ENCODE results near the gene HMOX2.

The HMOX2 gene

DNA sequence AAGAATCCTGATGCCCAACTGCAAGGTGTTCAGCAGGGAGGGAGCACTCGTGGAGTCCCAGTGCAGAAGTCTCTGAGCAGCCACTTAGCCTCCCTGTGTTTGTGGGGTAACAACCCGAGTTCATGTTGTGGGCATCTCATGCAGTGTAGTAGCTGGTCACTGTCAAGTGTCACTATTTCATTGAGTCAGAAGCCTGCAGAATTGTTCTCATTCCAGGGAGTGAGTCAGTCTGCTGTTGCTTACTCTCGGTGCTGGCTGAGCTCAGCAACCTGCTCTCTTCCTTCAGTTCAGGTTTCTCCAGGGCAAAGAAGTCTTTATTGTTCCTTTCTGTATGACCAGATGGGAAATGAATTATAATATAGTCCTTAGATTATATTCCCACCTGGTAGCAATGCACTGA is 24.1 kb downstream of the HMOX2 start:
- no peak for DNase-seq (ENCODE audit: low read depth in 1 of 2, low spot score in 1 of 2)

DNA sequence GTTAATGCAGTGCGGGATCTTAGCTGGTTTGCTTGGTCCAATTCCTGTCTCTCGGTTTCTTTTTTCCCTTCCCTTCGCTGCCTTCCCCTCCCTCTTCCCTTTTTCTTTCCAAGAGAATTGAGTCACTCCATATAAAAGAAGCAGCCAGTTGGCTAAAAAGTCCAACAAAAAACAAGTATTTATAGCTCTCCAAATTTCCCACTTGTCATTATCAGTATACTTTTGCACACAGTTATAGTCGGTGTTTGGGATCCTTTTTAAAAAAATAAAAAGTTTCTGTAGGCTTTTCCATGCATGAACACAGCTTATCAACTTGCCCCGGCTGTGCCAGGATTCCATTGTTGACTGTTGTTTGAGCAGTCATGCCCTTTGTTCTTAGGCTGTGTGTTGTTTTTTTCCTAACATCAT is 24.9 kb downstream of the HMOX2 start:
- DNase-seq (ENCODE audit: low read depth in 1 of 2, low spot score in 1 of 2), result no peak

DNA sequence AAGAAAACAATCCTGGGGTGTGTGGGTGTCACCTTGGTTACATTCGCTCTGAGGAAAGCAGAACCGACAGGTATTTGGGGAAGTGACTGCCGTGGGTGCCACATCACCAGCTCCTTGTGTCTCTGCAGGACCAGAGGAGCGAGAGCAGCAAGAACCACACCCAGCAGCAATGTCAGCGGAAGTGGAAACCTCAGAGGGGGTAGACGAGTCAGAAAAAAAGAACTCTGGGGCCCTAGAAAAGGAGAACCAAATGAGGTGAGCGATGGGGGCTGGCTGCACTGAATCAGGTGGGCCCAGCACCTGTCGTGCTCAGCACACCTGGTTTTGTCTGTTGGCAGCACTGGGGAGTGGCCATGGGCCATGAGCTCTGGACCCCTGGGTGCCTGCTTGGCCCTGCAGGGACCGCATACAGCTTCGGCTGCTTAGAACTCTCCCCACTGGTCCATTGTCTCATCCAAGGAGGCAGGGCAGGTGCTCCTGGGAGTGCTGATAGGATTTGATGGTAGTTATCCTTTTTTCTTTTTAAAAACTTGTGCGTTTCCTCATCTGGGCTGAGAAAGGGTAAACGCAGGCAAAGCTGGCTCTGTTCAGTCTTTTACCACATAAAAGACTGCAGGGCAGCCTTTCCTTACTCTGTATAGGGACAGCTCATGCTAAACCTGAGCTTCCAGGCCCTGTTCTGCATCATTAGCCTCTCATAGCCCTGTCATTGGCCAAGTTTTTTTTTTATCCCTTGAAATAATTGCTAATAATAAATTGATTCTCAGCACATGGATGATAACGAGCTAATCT is 29.4 kb downstream of the HMOX2 start:
- peak; percentile 49 to 53 for DNase-seq (ENCODE audit: low read depth in 1 of 2, low spot score in 1 of 2)

DNA sequence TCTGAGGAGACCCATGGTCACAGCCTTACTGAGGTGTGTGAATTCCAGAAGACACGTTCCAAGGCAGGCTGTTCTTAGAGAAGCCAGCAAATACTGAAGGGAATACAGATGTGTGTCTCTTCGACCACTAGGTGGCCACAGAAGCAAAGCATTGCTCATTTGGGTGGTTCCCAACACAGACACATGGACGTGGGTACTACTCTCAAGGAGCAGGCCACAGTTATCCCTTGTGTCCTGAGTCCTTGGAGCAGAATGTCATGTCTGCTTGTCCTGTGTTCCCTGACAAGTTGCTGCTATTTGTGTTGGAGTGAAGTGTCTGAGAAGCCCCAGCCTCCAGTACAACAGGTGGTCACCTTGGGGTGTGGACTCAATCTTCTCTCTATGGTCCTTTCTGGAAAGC is 30.3 kb downstream of the HMOX2 start:
- DNase-seq (ENCODE audit: low read depth in 1 of 2, low spot score in 1 of 2), result peak in 1 of 2 donors; percentile 27

DNA sequence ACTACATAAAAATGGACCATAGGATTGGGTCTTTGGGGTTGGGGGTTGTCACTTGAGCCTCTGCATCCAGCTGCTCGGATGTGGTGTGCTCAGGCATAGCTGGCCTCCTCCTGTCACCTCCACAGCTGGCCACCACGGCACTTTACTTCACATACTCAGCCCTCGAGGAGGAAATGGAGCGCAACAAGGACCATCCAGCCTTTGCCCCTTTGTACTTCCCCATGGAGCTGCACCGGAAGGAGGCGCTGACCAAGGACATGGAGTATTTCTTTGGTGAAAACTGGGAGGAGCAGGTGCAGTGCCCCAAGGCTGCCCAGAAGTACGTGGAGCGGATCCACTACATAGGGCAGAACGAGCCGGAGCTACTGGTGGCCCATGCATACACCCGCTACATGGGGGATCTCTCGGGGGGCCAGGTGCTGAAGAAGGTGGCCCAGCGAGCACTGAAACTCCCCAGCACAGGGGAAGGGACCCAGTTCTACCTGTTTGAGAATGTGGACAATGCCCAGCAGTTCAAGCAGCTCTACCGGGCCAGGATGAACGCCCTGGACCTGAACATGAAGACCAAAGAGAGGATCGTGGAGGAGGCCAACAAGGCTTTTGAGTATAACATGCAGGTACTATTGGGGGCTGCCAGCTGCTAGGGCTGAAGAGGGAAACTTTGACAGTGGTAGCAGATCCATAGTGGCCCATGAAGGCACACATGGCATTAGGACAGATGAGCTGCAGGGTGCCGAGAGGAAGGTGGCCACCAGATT is 31.6 kb downstream of the HMOX2 start:
- no peak for DNase-seq (ENCODE audit: low read depth in 1 of 2, low spot score in 1 of 2)

DNA sequence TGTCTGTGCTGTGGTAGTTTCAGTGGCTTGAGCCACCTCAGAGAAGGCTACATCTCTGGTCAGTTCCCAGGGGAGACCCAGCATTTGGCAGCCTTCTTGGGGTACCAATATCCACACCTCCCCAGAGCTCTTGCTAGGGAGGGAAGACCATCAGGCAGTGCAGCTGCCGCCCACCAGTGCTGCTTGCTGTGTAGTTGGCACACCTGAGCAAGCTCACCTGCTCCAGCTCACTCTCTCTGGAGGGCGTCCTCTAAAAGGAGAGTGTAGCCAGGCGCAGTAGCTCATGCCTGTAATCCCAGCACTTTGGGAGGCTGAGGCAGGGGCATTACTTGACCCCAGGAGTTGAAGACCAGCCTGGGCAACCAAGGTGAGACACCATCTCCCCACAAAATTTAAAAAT is 32.6 kb downstream of the HMOX2 start:
- no peak for DNase-seq (ENCODE audit: low read depth in 1 of 2, low spot score in 1 of 2)

DNA sequence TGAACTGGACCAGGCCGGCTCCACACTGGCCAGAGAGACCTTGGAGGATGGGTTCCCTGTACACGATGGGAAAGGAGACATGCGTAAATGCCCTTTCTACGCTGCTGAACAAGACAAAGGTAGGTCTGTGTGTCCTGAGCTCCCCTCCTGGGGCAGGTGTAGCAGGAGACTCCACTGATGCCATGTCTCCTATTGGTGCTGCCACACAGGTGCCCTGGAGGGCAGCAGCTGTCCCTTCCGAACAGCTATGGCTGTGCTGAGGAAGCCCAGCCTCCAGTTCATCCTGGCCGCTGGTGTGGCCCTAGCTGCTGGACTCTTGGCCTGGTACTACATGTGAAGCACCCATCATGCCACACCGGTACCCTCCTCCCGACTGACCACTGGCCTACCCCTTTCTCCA is 33.2 kb downstream of the HMOX2 start:
- DNase-seq (ENCODE audit: low read depth in 1 of 2, low spot score in 1 of 2), result no peak

DNA sequence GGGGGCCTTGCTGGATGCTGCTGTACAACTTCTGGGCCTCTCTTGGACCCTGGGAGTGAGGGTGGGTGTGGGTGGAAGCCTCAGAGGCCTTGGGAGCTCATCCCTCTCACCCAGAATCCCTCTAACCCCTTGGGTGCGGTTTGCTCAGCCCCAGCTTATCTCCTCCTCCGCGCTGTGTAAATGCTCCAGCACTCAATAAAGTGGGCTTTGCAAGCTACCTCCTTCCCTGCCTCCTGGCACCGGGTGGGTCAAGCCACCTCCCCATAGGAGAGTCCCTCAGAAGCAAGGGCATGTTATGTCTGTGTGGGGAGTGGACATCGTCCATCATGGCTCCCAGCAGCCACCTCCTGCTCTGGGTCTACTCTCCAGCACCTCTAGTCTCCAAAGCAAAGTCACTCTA is 33.9 kb downstream of the HMOX2 start:
- no peak for DNase-seq (ENCODE audit: low read depth in 1 of 2, low spot score in 1 of 2)

DNA sequence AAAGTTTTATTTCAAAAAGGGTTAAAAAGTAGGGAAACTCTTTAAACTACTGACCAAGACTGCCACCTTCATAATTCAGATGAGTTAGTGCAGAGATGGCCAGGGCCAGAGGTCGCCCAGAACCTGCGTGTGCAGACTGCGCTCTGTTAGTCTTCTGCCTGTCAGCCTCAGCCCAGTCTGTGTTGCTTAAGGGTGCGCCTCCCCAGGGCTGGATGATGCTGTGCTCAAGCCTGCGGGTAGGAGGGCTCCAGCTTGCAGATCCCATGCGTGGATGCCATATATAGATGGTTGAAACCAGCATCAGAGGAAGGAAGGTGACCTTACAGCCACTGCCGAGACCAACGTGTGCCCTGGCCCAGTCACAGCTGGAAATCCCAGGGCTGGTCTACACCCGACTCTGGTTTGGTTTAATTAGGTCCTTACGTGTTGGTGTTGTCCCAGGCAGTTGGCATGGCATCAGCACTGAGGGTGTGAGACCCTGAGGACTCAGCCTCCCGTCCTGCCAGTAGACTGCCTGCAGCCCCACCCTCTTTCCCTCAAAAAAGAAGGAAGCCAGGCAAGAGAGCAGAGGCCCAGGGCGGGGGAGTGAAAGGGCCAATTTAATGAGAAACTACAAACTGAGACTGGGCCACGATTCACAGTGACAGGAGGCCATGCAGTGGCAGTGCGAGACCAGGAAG is 34.7 kb downstream of the HMOX2 start:
- DNase-seq (ENCODE audit: low read depth in 1 of 2, low spot score in 1 of 2), result no peak

DNA sequence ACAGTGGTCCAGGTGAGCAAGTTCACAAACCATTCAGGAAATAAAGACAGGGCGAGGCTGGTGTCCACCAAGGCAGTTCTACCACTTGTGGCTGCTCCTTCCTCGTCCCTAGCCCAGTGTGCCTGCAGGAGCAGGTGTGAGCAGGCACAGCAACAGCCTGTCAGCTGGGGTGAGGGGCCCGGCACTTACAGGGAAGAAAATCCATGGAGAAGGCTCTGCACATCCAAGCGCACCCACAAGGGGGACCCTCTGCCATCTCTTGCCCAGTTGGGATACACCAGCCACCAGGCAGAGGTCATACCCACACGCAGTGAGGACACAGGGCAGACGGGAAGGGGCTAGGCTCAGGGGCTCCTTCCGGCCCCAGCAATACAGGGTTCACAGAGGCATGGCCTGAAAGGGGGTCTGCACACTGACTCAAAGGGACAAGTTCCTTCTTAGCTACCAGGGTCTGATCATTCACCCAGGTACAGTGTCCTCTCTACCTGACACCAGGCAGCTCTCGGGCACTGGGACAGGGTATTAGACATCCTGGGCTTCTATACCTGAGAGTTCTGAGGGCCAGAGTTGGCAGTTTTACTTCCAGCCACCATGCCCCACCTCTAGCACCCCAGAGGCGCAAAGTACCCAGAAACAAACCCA is 35.4 kb downstream of the HMOX2 start:
- no peak for DNase-seq (ENCODE audit: low read depth in 1 of 2, low spot score in 1 of 2)

DNA sequence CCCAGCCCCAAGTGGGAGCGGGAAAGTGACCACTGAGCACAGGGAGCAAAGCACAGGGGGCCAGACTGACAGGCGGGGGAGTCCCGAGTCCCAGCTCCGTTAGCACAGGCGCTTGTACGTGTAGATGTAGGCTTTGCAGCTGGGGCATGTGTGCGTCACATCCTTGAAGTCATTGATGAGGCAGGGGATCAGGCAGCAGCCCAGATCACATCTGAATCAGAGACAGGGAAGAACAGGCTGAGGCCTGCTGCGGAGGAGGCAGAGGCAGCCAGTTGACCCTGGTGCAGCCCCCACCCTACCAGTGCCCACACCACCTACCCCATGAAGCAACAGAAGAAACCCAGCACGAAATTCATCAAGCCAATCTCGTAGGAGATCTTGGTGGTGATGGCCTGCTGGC is 36.3 kb downstream of the HMOX2 start:
- DNase-seq (ENCODE audit: low read depth in 1 of 2, low spot score in 1 of 2), result no peak

DNA sequence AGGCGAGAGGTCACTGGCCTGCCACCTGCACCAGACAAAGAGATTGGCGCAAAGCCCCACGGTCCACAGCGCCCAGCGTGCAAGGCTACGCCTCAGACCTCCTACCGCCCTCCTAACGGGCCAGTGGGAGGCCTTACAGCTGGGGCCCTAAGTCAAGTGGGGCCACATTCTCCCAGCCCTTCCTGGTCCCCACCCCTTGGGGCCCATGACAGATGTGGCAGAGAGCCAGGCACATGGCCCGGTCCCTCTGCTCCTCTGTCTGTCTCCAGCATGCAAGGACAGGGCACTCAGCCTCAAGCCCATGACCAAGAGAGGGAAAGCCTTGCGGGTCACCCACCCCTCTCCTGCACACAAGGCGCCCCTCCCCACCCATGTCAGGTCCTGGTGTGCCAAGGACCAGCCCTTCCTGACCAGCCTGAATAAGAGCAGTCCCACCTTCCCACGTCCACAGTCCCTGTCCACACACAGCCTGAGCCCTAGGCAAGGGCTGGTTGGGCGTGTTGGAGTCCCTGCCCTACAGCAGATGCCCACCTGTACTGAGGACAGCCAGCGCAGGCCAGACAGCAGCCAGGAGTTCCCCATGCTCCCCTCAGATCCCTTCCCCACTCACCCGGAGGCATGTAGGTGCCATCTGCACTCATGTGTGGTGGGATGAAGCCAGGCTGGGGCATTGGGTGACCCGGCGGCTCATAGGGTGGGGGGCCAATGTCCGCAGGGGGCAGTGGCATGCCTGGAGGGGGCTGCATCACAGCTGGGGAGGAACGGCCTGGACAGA is 37.1 kb downstream of the HMOX2 start:
- DNase-seq (ENCODE audit: low read depth in 1 of 2, low spot score in 1 of 2), result no peak

DNA sequence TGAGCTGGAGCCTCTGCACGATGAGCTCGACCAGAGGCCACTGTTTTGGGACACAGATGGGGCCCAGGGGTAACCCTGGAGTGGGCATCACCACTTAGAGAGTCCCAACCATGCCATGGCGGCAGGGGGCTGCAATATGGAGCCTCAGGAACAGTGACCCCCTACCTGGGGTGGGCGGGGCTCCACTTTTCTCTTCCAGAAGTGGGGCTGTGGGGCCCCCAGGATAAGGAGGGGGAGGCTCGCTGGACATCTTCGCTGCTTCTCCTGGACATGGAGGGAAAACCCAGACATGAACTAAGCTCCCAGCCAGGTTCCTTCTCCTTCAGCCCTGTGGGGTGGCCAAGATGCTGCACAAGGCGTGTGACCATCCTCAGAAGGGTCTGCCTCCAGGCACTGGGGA is 37.7 kb downstream of the HMOX2 start:
- DNase-seq (ENCODE audit: low read depth in 1 of 2, low spot score in 1 of 2), result no peak

DNA sequence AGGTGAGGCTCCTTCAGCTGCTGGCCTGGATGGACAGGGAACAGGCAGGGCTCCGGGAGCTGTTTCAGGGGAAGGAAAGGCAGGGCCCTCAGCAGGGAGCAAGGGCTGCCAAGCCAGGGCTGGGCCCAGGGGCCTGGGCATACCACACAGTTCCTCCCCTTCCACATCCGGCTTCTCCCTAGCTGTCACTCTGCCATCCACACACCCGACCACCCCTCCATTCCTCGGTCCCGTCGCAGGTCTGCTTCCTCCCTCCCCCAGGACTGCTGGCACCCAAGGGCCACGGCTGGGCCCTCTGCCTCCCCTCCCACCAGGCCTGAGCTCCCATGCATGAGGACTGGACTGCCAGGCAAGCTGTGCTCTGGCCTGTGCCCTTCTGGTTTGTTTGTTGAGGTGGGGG is 38.4 kb downstream of the HMOX2 start:
- DNase-seq (ENCODE audit: low read depth in 1 of 2, low spot score in 1 of 2), result no peak

DNA sequence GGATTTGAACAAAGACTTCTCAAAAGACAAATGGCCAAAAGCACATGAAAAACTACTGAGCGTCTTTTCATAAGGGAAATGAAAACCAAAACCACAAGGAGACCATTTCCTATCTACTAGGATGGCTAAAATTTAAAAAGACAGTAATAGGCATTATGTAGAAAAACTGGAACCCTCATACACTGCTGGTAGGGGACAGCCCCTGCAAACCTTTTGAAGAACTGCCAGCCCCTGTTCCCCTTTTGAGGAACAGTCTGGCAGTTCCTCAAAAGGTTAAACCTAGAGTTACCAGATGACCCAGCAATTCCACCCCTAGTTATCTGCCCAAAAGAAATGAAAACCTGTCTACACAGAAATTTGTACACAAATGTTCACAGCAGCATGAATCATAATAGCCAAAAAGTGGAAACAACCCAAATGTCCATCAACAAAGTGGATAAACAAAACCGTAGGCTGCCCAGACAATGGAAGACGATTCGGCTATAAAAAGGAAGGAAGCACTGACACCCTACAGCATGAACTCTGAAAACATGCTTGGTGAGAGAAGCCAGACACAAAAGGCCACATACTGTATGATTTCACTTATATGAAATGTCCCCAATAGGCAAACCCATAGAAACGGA is 39.5 kb downstream of the HMOX2 start:
- DNase-seq (ENCODE audit: low read depth in 1 of 2, low spot score in 1 of 2), result no peak

DNA sequence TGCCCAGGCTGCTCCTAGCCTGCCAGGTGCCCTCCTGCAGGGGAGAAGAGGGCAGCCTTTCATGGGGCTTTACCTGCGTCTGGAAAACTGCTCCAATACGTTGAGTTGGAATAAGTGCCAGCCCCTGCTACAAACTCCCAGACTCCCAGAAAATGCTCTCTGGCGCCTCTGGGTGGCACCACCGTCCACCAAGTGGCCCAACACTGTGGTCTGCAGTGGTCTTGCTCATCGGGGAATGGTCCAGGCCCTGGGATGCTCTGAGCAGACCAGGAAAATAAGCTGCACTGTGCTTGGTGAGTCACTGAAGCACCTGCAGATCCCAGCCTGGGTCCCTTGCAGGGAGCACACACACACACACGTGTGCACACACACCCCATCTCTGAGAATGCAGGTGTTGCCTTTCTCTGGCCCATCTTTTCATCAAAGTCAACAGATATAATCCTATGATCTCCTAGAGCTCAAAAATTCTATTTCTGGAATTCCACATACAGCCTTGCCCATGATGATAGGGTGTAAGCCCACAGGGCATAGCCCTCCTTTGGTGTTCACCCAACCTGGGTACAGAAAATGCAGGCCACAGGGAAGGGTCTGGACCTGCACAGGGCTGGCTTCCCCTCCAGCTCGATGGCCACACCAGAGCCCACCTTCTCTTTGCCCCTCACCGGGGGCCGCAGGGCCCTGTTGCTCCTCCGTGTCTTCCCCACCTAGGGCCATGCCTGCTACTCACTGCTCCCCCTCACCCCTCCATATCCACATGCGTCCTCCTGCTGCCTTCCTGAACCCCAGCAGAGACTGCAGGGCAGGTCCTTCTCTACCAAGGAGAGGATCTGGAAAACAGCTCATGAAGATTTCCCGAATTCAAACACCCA is 41.8 kb downstream of the HMOX2 start:
- DNase-seq (ENCODE audit: low read depth in 1 of 2, low spot score in 1 of 2), result no peak

DNA sequence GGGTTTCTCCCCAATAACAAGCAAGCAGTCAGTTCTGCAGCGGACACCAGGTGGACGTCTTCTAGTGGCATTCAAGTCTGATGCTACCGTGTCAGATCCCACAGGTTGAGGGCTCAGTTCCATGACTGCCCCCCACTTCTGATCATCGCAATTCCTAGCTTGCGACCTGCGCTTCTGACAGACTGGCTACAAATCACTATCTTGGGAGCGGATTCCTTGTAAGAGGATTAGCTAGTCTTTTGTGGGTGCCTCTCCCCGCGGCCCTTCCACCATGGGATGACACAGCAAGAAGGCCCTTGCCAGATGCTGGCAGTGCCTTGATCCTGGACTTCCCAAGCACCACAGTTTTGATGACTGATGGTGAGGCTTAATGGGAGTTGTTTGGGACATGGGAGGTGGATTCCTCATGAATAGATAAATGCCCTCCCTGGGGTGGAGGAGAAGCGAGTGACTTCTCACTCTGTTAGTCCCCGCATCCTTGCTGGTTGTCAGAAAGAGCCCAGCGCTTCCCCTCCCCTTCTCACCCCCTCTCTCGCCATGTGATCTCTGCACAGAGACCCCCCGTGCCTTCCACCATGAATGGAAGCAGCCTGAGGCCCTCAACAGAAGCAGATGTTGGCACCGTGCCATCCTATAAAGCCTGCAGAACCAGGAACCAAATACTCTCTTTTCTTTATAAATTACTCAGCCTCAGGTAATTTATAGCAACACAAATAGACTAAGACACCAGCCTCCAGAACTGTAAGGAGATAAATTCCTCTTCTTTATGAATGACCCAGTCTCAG is 43.3 kb downstream of the HMOX2 start:
- no peak for DNase-seq (ENCODE audit: low read depth in 1 of 2, low spot score in 1 of 2)

DNA sequence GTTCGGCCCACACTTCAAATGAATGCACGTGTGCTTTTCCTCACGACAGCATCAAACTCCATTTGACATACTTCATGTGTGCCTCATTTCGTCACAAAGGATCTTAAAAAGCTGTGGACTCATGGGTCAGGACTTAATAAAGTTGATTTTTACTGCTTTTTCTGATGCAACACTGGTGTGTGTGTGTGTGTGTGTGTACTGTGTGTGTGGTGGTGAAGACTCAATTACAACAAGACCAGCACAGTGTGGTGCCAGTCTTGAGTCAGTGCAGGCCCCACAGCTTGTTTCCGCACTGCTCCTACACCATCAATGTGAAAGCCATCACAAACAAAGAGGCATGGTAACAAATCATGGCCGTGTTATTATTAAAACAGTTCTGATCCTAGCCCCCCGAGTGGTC is 44.7 kb downstream of the HMOX2 start:
- DNase-seq (ENCODE audit: low read depth in 1 of 2, low spot score in 1 of 2), result no peak

All from activated T-helper 1 cell treated with anti-CD3 and anti-CD28 coated beads, Interleukin-2, amount 50 U/mL, for 16 hours (primary cell).